T47D (cell line): ENCODE data around the gene ADPRS.
A peak's percentile ranks its signal among the peaks of the same experiment; 100 is the strongest.

Experiments used
- DNase-seq, 2 experiments: peaks; one replicate each; pipeline versions ENCODE4 v3.0.0 to v3.0.0-alpha.2; 2011 to 2012; ENCODE audit warnings: low read depth in 1 of 2, low spot score in 1 of 2
- JUND ChIP-seq: IDR thresholded peaks from 2 replicates; pipeline ENCODE4 v1.6.1; 2012; ENCODE audit warnings: low read depth
- in situ Hi-C: cut with HindIII; loops from 2 replicates; pipeline ENCODE4 v1.10.0; 2016; ENCODE audit warnings: low sequenced_read_pairs, low pct_unique_long_range_greater_than_20kb

ADPRS gene

GRCh38 chr1:36100376-36100775 lies 11.7 kb downstream of the ADPRS start:
- DNase-seq = no peak
- no peak for TF ChIP-seq JUND
- in situ Hi-C loops = no loop called here

DNA sequence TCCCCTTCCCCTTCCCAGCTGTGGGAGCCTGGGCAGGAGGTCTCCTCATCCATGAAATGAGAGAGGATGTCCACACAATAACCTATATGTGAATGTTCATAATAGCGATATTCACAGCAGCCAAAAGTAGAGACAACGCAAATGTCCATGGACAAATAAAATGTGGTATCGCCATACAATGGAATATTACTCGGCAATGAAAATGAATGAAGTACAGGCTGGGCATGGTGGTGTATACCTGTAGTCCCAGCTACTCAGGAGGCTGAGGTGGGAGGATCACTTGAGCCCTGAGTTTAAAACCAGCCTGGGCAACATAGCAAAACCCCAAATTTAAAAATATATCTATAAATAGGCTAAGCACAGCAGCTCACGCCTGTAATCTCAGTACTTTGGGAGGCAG lies 12.9 kb downstream of the ADPRS start:
- no peak for TF ChIP-seq JUND
- in situ Hi-C loops = no loop called here
- no peak for DNase-seq

GRCh38 chr1:36106269-36106668 lies 17.6 kb downstream of the ADPRS start:
- no peak for DNase-seq

DNA sequence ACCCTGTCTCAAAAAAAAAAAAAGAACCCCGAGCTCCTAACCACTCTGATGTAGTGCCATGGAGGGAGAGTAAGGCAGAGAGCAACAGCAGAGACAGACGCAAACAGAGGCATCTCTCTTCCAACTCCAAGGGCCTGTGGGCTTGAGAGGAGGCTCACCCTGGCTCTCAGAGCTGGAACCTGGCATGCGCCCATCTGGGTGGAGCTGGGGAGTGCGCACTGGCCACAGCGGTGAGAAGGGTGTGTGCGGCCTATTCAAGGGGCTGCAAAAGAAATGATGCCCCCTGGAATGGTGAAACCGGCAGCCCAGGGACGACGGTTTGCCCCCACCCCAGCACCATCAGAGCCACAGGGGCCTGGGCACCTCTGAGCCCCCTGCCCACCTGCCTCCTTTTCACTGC lies 18.7 kb downstream of the ADPRS start:
- TF ChIP-seq JUND = no peak
- in situ Hi-C loops = no loop called here

More at GRCh38 chr1:36106269-36106668, 17.6 kb downstream of the ADPRS start:
- in situ Hi-C loops = no loop called here
- no peak for TF ChIP-seq JUND

GRCh38 chr1:36108314-36108713 lies 19.6 kb downstream of the ADPRS start:
- no peak for DNase-seq
- TF ChIP-seq JUND = no peak
- in situ Hi-C loops = no loop called here

More for the DNA sequence above, 18.7 kb downstream of the ADPRS start:
- DNase-seq = no peak

DNA sequence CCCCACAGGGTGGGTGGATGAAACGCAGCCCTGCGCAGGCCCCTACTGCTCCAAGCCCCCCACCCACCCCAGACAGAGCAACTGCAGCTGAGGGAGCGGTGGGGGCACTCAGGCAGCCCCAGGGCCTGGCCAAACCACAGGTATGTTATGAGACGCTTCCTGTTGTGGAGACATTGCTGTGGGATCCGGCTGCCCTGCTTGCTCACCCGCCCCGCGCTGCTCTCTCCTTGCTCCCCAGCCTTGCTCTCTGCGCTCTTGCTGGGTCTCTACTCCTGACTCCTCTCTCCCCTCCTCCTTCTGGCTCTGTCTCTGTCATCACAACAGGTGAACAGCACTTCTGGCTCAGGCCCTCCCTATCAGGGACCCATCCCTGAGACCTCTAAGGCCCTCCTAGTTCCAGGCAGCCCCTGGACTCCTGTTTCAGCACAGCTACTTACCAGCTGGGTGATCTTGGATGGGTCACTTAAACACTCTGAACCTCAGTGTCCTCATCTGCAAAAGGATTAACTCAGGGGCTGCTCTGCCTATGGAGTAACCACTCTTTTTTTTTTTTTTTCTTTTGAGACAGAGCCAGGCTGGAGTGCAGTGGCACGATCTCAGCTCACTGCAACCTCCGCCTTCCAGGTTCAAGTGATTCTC lies 20.5 kb downstream of the ADPRS start:
- in situ Hi-C loops = no loop called here
- DNase-seq = peak; percentile 47 to 60
- TF ChIP-seq JUND = no peak

GRCh38 chr1:36111151-36111550 lies 22.5 kb downstream of the ADPRS start:
- in situ Hi-C loops = no loop called here
- DNase-seq = no peak
- TF ChIP-seq JUND = no peak

- no peak for TF ChIP-seq JUND
- in situ Hi-C loops = no loop called here
- no peak for DNase-seq
Measured at GRCh38 chr1:36112823-36113222, 24.1 kb downstream of the ADPRS start.

DNA sequence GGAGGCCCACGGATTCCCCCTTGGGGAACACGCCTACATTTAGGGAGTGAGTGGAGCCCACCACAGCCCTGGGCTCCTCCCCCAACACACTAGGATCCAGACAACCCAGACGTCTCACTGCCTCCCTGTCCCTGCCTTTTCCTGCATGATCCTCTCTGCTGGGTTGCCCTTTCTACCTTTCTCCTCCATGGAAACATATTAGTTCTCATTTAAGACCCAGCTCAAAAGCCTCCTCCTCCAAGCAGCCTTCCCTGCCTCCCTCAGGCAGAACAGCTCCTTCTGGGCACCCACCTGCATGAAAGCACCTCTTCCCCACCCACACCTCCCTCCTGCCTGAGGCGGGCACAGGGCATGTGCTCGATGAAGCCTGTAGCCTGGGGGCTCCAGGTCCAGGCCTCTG lies 25.7 kb downstream of the ADPRS start:
- in situ Hi-C loops = no loop called here
- DNase-seq = no peak
- no peak for TF ChIP-seq JUND

DNA sequence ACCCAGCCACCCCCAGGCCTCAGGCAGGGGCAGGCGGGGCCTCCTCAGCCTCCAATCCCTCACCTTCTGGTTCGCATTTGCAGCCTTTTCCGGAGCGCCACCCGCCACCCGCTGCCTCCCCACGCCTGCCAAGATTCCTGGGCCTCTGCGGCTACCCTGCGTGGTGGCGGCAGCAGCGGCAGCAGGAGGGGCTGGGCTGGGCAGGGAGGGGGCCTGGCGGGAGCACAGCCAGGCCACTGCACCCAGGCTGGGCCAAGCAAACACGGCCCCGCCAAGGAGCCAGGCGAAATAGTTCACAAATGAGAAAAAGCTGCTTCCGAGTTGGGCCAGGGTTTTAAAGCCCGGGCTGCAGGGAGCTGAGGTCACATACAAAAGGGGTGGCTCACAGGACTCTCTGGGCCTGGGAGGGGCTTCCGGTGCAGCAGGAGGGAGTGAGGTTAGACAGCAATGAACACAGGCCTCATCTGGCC lies 26.5 kb downstream of the ADPRS start:
- in situ Hi-C loops = no loop called here
- TF ChIP-seq JUND = no peak
- no peak for DNase-seq

DNA sequence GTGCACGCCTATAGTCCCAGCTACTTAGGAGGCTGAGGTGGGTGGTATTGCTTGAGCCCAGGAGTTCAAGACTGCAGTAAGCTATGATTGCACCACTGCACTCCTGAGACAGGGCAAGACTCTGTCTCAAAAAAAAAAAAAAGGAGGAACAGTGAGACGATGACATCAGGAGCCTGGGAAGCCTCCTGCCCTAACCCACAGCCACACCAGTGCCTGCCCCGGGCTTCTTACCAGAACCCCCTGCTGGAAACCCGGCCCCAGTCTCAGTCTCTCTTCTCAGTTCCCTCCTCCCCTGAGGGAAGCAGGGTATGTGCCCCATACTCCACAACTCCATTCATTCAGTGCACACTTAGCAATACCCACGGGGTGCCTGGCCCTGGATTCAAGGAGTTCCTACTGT lies 27.2 kb downstream of the ADPRS start:
- no peak for TF ChIP-seq JUND
- in situ Hi-C loops = no loop called here
- no peak for DNase-seq

GRCh38 chr1:36116901-36117300 lies 28.2 kb downstream of the ADPRS start:
- in situ Hi-C loops = no loop called here
- no peak for TF ChIP-seq JUND
- DNase-seq = no peak

DNA sequence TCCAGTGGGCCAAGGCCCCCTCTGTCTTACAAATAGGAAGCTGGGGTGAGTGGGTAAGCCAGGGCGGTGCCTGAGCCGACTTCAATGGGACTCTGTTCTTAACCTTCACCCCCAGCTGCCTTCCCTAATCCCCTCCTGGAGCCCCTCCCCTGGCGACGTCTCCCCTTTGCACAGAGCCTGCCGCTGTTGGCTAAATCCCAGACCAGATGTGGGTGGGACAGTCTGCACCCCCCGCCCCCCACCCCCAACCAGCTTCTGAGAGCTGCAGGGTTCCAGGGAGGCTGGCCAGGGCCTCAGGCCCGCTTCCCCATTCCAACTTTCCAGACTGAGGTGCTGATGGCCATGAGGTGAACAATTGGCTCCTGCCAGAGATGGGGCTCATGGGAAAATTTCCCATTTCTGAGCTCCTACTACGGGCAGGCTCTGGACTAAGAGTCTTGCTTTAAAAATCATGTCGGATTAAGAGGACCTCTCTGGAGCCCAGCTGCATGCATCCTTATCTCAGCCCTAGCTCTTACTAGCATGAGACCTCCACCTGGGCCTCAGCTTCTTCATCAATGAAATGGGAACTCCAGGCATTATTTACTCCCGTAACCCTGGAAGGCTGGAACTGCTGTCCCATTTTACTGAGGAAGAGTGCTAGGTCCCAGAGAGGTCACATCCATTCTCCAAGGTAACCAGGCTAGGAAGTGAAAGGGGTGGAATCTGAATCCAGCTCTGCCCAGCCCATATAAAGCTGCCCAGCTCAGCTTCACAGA lies 29.9 kb downstream of the ADPRS start:
- no peak for TF ChIP-seq JUND
- in situ Hi-C loops = no loop called here
- no peak for DNase-seq
